Pancreas (tissue), 10 donors: ENCODE results near the gene TUBGCP6. TPM values are rescaled to one million over a fixed set of nuclear protein-coding genes. Genes with fewer than 3 reads are reported as not detected.

Experiments
- ATAC-seq, 4 donors: fragments of 200-7000 bp; cut with Tn5 transposase; one replicate each; pipeline versions ENCODE4 v1.8.0 to v1.9.1; 2020; ENCODE audit warnings: mild to moderate bottlenecking in 4 of 4, moderate library complexity in 4 of 4
- DNase-seq, 6 donors: peaks; one replicate each; pipeline ENCODE4 v3.0.0-alpha.2; 2020
- FAIRE-seq: peaks from 2 replicates; lab custom pipeline; 2012; peaks lifted over from hg19 to GRCh38; lab: Jason Lieb, UNC
- H3K27ac ChIP-seq, 4 donors: fragments of 200-600 bp; sonication (generic); 1 replicate in 3 of 4; 2 replicates in 1 of 4; pipeline versions ENCODE4 v1.5.0 to v1.8.0; 2020
- H3K27me3 ChIP-seq, 4 donors: fragments of 200-600 bp; one replicate each; pipeline ENCODE4 v1.8.0; 2021
- H3K36me3 ChIP-seq, 3 donors: fragments of 200-600 bp; sonication (generic) in 1 of 3; one replicate each; pipeline versions ENCODE4 v1.5.0 to v1.8.0; 2020 to 2021
- H3K4me1 ChIP-seq, 3 donors: fragments of 200-600 bp; one replicate each; pipeline ENCODE4 v1.8.0; 2021
- H3K4me3 ChIP-seq, 4 donors: fragments of 200-600 bp; sonication (generic) in 2 of 4; one replicate each; pipeline versions ENCODE4 v1.5.0 to v1.8.0; 2020 to 2021
- H3K9me3 ChIP-seq, 4 donors: fragments of 200-600 bp; one replicate each; pipeline ENCODE4 v1.8.0; 2021
- CTCF ChIP-seq, 4 donors: fragments of 200-600 bp; sonication (generic) in 3 of 4; IDR thresholded peaks; one replicate each; pipeline versions ENCODE4 v1.5.0 to v1.8.0; 2021; ENCODE audit warnings: antibody characterized with exemption in 4 of 4
- WGBS, 2 donors: extraction: QIAGEN DNeasy Blood & Tissue Kit; methylation state at CpG; one replicate each; pipeline ENCODE4 v1.1.7; 2013; 5-methylcytosine and 5-hydroxymethylcytosine counted together
- intact Hi-C, 3 donors: fragments of 100-400 bp; cut with DNase I; formaldehyde crosslinking; loops; one replicate each; pipeline versions ENCODE4 v1.11.1 to v1.14.2; 2022
- polyA plus RNA-seq, 2 donors: library from polyadenylated mRNA; stranded (reverse); fragments of 200-250 nt; gene quantifications; one replicate each; pipeline ENCODE4 v1.2.3, GENCODE V29; 2013
- total RNA-seq, 6 donors: library from RNA; stranded (reverse); fragmentation: NEBNext Ultra II Directional in 4 of 6; extraction: Animal tissue kit (Norgen Biotek cat#: 25700) in 4 of 6; gene quantifications; one replicate each; pipeline versions ENCODE4 v1.2.1 to v1.2.4, GENCODE V29; 2021 to 2023
- donor health status: healthy with polysubstance abuse.
- donor health status: DM: no; HTN: no; CAD: no; lungs with moderate emphysema.
- donor health status: DM: no; HTN: no; CAD: no.
- donor health status: control.
- donor health status: control.
- donor health status: Bipolar disorder and iron deficiency.
- donor health status: DM: yes; HTN: yes; CAD: no.
- donor health status: DM: no; HTN: no; CAD: no.
- donor health status: DM: no; HTN: no; CAD: no.
- donor health status: DM: yes; HTN: yes; CAD: no.

The TUBGCP6 gene
- total and polyA plus RNA-seq, 8 donors = 19.2 to 139 (median 29.8) TPM

- no peak for TF ChIP-seq CTCF (IDR thresholded peaks at IDR 0.05)
- Histone ChIP-seq H3K9me3 (no peaks in the 10 kb centered on the region), H3K36me3 (peaks cover 0 to 30% (median 0%) of the 10 kb centered on the region in 3 donors), H3K27me3 (no peaks in the 10 kb centered on the region), H3K4me3 (no peak overlapping the region), H3K27ac (no peak overlapping the region), H3K4me1 (peaks cover under 1 to 11% (median 7%) of the 10 kb centered on the region in 3 donors)
- peak in 2 of 6 donors; percentile 49 to 79 for DNase-seq
- intact Hi-C loops = no loop called here
- no peak for FAIRE-seq
- ATAC-seq = no peak
- 86 to 89% methylated on average over 22 to 23 of the region's 23 CpGs for WGBS, 2 donors
Observed at GRCh38 chr22:50197000-50197800, 47.6 kb downstream of the TUBGCP6 start.

GRCh38 chr22:50196256-50196655 lies 48.6 kb downstream of the TUBGCP6 start:
- Histone ChIP-seq H3K27ac (no peak overlapping the region), H3K9me3 (no peaks in the 10 kb centered on the region), H3K27me3 (no peaks in the 10 kb centered on the region), H3K4me1 (peaks cover 7 to 15% (median 10%) of the 10 kb centered on the region in 3 donors), H3K36me3 (peaks cover 0 to 30% (median 0%) of the 10 kb centered on the region in 3 donors), H3K4me3 (no peak overlapping the region)
- peak in 2 of 6 donors; percentile 36 to 71 for DNase-seq
- intact Hi-C loops = no loop called here
- no peak for FAIRE-seq
- ATAC-seq = no peak
- WGBS, 2 donors = 88 to 90% methylated on average over 18 of the region's 18 CpGs
- TF ChIP-seq CTCF (IDR thresholded peaks at IDR 0.05) = no peak

GRCh38 chr22:50194037-50194805 lies 50.6 kb downstream of the TUBGCP6 start:
- intact Hi-C loops = no loop called here
- Histone ChIP-seq H3K27ac (peak overlapping the region in 1 of 4 donors; percentile 80), H3K4me1 (peaks cover 18 to 19% (median 19%) of the 10 kb centered on the region in 3 donors), H3K9me3 (no peaks in the 10 kb centered on the region), H3K36me3 (peaks cover 0 to 30% (median 0%) of the 10 kb centered on the region in 3 donors), H3K27me3 (no peaks in the 10 kb centered on the region), H3K4me3 (no peak overlapping the region)
- 63 to 76% methylated on average over 44 of the region's 44 CpGs for WGBS, 2 donors
- TF ChIP-seq CTCF (IDR thresholded peaks at IDR 0.05) = no peak
- FAIRE-seq (no peak), DNase-seq (peak in 5 of 6 donors; percentile 56 to 82 (median 70)), ATAC-seq (peak in 2 of 4 donors; percentile 9 to 39)

- Histone ChIP-seq H3K27ac (peak overlapping the region in 1 of 4 donors; percentile 80), H3K4me3 (no peak overlapping the region), H3K36me3 (peaks cover 0 to 30% (median 0%) of the 10 kb centered on the region in 3 donors), H3K4me1 (peaks cover 22 to 25% (median 23%) of the 10 kb centered on the region in 3 donors), H3K9me3 (no peaks in the 10 kb centered on the region), H3K27me3 (no peaks in the 10 kb centered on the region)
- intact Hi-C loops = no loop called here
- WGBS, 2 donors = 74 to 77% methylated on average over 8 of the region's 8 CpGs
- ATAC-seq = no peak
- no peak for FAIRE-seq
- peak in 2 of 6 donors; percentile 54 to 83 for DNase-seq
- no peak for TF ChIP-seq CTCF (IDR thresholded peaks at IDR 0.05)
Observed at GRCh38 chr22:50193621-50194020, 51.2 kb downstream of the TUBGCP6 start.
